HL-60 (cell line): ENCODE data around the gene DPAGT1.

ENCODE experiments used
- POLR2AphosphoS5 ChIP-seq: IDR thresholded peaks from 2 replicates; pipeline ENCODE4 v1.6.1; 2012; ENCODE audit warnings: low read depth
- TF ChIP-seq, protein P1 (sequence below): IDR thresholded peaks from one replicate; pipeline ENCODE4 v1.5.1; 2011; ENCODE audit warnings: low read length, control low read depth, inconsistent platforms; ENCODE audit not compliant: insufficient read depth

DNA sequence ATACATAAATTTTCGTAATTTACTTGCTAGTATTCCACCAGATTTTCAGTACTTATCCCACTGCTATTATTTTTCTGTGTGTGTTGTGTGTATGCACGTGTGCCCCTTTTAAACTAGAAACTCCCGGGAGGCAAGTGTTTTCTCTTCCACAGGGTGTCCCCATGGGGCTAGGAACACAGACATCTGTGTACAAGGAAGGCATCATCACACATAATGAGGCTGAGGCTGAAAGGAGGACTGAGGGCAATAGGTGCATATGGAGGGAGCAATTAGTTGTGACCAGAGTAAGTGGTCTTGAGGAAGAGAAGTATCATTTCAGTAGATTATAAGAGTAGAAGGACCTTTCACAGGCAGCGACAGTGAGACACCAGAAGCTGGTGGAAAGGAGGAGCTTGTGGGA lies 2.1 kb upstream of the DPAGT1 start:
- TF ChIP-seq, protein P1, sequence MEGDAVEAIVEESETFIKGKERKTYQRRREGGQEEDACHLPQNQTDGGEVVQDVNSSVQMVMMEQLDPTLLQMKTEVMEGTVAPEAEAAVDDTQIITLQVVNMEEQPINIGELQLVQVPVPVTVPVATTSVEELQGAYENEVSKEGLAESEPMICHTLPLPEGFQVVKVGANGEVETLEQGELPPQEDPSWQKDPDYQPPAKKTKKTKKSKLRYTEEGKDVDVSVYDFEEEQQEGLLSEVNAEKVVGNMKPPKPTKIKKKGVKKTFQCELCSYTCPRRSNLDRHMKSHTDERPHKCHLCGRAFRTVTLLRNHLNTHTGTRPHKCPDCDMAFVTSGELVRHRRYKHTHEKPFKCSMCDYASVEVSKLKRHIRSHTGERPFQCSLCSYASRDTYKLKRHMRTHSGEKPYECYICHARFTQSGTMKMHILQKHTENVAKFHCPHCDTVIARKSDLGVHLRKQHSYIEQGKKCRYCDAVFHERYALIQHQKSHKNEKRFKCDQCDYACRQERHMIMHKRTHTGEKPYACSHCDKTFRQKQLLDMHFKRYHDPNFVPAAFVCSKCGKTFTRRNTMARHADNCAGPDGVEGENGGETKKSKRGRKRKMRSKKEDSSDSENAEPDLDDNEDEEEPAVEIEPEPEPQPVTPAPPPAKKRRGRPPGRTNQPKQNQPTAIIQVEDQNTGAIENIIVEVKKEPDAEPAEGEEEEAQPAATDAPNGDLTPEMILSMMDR, result no peak
- no peak for TF ChIP-seq POLR2AphosphoS5
